NCI-H2029 treated with DMSO at 0.1 percent for 48 hours (cell line): Measurements from ENCODE around the gene TPTE.
"Not testable (repeated sequence)": the region's sequence is repeated elsewhere in the genome, so short reads cannot be mapped to it uniquely, and the experiment has no call there.

Experiments
- DNase-seq: peaks from one replicate; lab custom pipeline; 2025; lab: John Stamatoyannopoulos, UW

The TPTE gene

GRCh38 chr21:10617133-10617752 lies 95.9 kb downstream of the TPTE start:
- not testable (repeated sequence) for DNase-seq

DNA sequence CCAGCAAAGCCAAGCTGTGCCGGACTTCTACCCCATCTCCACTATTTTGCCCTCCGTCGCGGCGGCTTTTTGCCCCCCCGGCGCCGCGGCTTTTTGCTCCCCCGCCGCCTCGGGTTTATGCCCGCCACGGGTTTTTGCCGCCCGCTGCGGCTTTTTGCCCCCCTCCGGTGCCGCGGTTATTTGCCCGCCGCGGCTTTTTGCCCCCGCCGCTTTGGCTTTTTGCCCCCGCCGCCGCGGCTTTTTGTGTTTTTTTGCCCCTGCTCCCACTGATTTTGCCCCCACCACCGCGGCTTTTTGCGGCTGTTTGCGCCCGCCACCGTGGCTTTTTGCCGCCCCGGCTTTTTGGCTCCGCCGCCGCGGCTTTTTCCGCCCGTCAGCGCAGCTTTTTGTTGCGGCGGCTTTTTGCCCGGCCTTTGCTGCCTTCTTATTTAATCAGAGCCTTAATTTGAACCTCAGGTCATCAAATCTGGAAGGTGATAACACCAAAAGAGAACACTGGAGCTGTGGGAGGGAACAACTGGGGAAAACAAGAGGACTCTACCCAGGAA lies 106.0 kb downstream of the TPTE start:
- DNase-seq, result no peak

DNA sequence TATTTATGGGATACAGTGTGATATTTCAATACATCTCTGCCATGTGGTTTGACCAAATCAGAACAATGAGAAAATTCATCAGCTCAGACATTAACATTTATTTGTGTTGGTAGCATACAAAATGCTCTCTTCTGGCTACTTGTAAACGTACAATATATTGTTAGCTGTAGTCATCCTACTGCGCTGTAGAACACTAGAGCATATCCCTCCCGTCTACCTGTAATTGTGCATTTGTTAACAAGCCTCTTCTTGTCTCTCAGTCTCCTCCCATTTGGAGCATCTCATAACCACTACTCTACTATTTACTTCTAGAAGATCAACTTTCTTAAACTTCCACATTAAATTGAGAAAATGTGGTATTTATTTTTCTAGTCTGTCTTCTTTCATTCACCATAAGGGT lies 107.9 kb downstream of the TPTE start:
- DNase-seq, result not testable (repeated sequence)

DNA sequence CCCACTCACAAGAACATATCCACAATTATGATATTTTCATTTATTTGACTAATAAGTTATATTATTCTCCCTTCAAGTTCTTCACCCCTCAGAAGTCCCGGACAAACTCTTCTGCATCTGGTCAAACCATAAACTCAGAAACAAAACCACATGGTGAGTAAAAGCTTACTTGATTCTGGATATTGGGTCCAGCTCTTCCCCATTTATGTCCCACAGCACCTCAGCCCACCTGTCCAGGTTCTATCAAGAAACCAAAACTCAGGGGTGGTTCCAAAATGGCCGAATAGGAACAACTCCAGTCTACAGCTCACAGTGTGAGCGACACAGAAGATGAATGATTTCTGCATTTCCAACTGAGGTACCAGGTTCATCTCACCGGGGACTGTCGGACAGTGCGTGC lies 109.4 kb downstream of the TPTE start:
- DNase-seq, result not testable (repeated sequence)

DNA sequence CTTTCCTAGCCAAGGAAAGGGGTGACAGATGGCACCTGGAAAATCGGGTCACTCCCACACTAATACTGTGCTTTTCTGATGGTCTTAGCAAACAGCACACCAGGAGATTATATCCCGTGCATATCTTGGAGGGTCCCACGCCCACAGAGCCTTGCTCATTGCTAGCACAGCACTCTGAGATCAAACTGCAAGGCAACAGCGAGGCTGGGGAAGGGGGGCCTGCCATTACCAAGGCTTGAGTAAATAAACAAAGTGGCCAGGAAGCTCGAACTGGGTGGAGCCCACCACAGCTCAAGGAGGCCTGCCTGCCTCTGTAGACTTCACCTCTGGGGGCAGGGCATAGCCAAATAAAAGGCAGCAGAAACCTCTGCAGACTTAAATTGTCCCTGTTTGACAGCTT lies 109.9 kb downstream of the TPTE start:
- not testable (repeated sequence) for DNase-seq

DNA sequence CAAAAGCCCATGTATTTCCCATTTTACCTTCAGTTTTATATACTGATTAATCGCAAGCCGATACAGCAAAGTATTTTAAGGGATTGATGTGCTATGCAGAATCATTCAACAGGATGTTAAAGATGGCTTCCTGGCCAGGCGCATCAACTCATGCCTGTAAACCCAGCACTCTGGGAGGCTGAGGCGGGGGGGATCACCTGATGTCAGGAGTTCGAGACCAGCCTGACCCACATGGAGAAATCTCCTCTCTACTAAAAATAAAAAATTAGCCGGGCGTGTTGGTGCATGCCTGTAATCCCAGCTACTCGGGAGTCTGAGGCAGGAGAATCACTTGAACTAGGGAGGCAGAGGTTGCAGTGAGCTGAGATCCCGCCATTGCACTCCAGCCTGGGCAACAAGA lies 116.8 kb downstream of the TPTE start:
- DNase-seq, result not testable (repeated sequence)

- no peak for DNase-seq
Measured at GRCh38 chr21:10639123-10639522, 117.7 kb downstream of the TPTE start.

DNA sequence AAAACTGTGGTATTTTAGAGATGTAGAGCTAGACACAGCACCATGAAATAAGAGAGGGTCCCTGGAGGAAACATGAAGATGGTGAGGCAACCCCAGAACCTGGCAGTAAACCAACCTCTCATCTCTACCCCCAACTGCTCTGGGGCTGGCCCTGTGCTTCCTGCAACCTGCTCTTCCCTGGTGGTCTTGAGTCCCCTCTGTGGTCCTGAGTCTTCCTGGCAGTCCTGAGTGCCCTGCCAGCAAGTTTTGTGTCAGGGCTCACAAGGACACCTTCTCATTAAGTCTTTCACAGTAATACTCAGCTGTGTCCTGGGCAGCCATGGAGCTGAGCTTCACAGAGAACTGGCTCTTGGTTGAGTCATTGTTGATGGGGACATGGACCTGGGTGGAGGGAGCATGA lies 118.4 kb downstream of the TPTE start:
- DNase-seq, result not testable (repeated sequence)

DNA sequence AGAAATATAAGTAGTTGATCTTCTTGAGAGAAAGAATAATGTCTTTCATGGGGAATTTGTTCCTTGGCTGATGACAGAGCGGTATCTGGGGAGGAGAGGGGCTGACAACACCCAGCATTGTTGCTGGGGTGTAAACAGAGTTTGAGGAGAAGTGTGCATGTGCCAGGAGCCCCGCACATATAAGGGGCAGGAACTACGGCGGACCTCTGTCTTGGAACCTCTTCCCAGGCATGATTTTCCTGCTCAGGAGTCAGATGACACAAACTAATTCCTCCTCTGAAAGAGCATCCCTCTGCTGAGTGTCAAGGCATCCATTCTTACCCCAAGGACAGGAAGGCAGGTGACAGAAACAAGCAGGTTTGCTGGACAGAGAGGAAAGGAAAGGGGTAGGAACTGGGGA lies 119.1 kb downstream of the TPTE start:
- no peak for DNase-seq

GRCh38 chr21:10641107-10641506 lies 119.7 kb downstream of the TPTE start:
- no peak for DNase-seq

DNA sequence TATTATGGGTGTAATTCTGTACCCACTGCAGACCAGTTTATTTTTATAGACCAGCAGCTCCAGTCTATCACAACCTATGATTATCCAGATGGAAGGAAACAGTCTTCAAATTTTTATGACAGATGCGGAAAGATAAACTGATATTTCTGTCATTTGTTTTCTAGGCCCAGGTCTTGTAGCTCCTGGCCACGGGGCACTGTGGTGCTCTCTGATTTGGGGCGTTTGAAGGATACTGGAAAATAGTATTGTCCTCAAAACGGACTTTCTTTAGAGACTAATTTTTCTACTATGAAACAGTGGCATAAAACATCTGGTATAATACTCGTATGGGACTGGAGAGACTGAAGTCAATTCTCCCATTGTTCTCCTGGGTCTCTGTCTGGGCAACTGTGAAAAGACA lies 124.3 kb downstream of the TPTE start:
- not testable (repeated sequence) for DNase-seq

DNA sequence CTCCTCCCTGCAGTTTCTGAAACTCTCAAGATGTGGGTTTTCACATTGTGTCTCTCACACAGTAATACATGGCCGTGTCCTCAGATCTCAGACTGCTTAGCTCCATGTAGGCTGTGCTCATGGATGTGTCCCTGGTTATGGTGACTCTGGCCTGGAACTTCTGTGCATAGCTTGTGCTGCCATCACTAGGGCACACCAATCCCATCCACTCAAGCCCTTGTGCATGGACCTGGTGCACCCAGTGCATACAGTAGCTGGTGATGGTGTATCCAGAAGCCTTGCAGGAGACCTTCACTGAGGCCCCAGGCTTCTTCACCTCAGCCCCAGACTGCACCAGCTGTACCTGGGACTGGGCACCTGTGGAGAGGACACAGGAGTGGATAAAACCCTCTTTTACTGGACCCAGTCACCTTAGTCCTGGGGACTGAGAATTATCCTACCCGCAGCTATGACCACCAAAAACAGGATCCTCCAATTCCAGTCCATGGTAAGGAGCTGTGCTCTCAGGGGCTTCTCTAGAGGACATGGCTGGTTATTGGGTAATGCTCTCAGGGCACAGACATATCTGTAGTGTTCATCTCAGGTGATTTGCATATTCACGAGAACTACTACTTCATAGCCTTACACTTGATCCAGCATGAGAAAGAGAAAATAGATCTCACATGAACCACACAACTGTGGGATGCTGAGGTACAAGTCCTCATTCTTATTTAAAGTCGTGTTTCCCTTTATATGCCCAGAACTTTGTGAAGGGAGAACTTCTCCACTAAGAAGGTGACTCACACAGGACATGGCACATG lies 128.2 kb downstream of the TPTE start:
- not testable (repeated sequence) for DNase-seq

DNA sequence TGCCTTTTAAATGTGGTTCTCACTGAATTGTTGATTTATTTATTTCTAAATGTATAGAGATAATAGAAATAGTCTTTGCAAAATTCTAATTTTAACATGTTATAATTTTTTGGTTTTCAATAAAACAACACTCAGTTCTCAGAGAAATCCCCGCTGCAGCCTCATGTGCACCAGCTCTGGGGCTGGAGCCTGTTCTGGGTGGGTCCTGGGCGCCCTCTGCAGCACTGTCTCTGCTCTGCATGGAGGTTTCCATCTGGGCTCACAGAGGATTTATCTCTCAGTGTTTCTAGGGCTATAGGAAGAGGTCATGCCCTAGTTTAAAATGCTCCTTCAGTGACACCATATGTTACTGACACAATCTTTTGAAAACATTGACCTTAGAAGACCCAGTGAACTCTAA lies 128.9 kb downstream of the TPTE start:
- not testable (repeated sequence) for DNase-seq
